ENCODE results near the gene ABHD11. TPM values are rescaled to one million over a fixed set of nuclear protein-coding genes. Genes with fewer than 3 reads are reported as not detected.

Gene ABHD11
- total RNA-seq, 4 donors from 2014 or later, result 3.2 to 9.4 (median 7.6) TPM

GRCh38 chr7:73698410-73698809, 40.2 kb downstream of the ABHD11 start:
- H3K4me3 ChIP-seq, result no peak overlapping the region
- in situ Hi-C loops (cut with MboI; ENCODE audit: low sequenced_read_pairs in 4 of 4) (no loop called here), intact Hi-C loops (cut with DNase I; ENCODE audit: low total_unique reads) (no loop called here)
- H3K36me3 ChIP-seq, result peaks cover 0 to 65% of the 10 kb centered on the region in 2 donors
- H3K9me3 ChIP-seq, result no peaks in the 10 kb centered on the region
- TF ChIP-seq POLR2A (IDR thresholded peaks at IDR 0.05) (no peak), CTCF (IDR thresholded peaks at IDR 0.05 in 4 of 5, conservative IDR thresholded peaks at IDR 0.05 in 1 of 5) (no peak)
- no peaks in the 10 kb centered on the region for H3K4me1 ChIP-seq
- H3K27me3 ChIP-seq, result no peaks in the 10 kb centered on the region
- H3K27ac ChIP-seq, result no peak overlapping the region
- ATAC-seq (no peak), DNase-seq (no peak)

GRCh38 chr7:73696372-73696771, 42.2 kb downstream of the ABHD11 start:
- in situ Hi-C loops (cut with MboI; ENCODE audit: low sequenced_read_pairs in 4 of 4) (no loop called here), intact Hi-C loops (cut with DNase I; ENCODE audit: low total_unique reads) (no loop called here)
- no peak for TF ChIP-seq CTCF (IDR thresholded peaks at IDR 0.05 in 4 of 5, conservative IDR thresholded peaks at IDR 0.05 in 1 of 5)
- no peak for TF ChIP-seq POLR2A (IDR thresholded peaks at IDR 0.05)
- H3K4me3 ChIP-seq, result no peak overlapping the region
- DNase-seq (no peak), ATAC-seq (no peak)
- no peaks in the 10 kb centered on the region for H3K27me3 ChIP-seq
- peaks cover 0 to 78% of the 10 kb centered on the region in 2 donors for H3K36me3 ChIP-seq
- H3K9me3 ChIP-seq, result no peaks in the 10 kb centered on the region
- no peak overlapping the region for H3K27ac ChIP-seq
- no peaks in the 10 kb centered on the region for H3K4me1 ChIP-seq

GRCh38 chr7:73690646-73691045, 48.0 kb downstream of the ABHD11 start:
- no peaks in the 10 kb centered on the region for H3K9me3 ChIP-seq
- H3K4me3 ChIP-seq, result no peak overlapping the region
- no peak for TF ChIP-seq POLR2A (IDR thresholded peaks at IDR 0.05)
- no peak for TF ChIP-seq CTCF (IDR thresholded peaks at IDR 0.05 in 4 of 5, conservative IDR thresholded peaks at IDR 0.05 in 1 of 5)
- no peak overlapping the region for H3K27ac ChIP-seq
- in situ Hi-C loops (cut with MboI; ENCODE audit: low sequenced_read_pairs in 4 of 4) (no loop called here), intact Hi-C loops (cut with DNase I; ENCODE audit: low total_unique reads) (no loop called here)
- H3K27me3 ChIP-seq, result no peaks in the 10 kb centered on the region
- H3K36me3 ChIP-seq, result peaks cover 0 to 88% of the 10 kb centered on the region in 2 donors
- DNase-seq, result no peak
- no peak for ATAC-seq
- no peaks in the 10 kb centered on the region for H3K4me1 ChIP-seq

- Histone ChIP-seq H3K27me3 (no peaks in the 10 kb centered on the region), H3K27ac (no peak overlapping the region), H3K4me3 (no peak overlapping the region), H3K9me3 (no peaks in the 10 kb centered on the region), H3K4me1 (peaks cover 0 to 6% of the 10 kb centered on the region in 2 donors), H3K36me3 (peaks cover 0 to 65% of the 10 kb centered on the region in 2 donors)
- no peak for DNase-seq
- intact Hi-C loops (cut with DNase I; ENCODE audit: low total_unique reads), result no loop called here
- in situ Hi-C loops (cut with MboI; ENCODE audit: low sequenced_read_pairs in 4 of 4), result no loop called here
- TF ChIP-seq CTCF (IDR thresholded peaks at IDR 0.05 in 4 of 5, conservative IDR thresholded peaks at IDR 0.05 in 1 of 5) (no peak), POLR2A (IDR thresholded peaks at IDR 0.05) (no peak)
- ATAC-seq, result no peak
Observed at GRCh38 chr7:73688288-73688687, 50.3 kb downstream of the ABHD11 start.

MicroRNAs encoded within 50 kb of the gene (microRNA counts, 767-probe panel; counts per million panel counts)
- microRNA hsa-miR-4284, result 356 to 448 counts per million in 2 donors

Small RNA genes within 50 kb of the gene (microRNA-seq; reads per million reads assigned to microRNA genes)
- 0 reads per million in 2 donors for gene MIR4284 (ENCODE audit: borderline replicate concordance in 2 of 2)

Other genes with a start within 250 kb of the ABHD11 start
- 10 to 100 TPM; 31.2 to 47.0 (median 42.0) TPM for gene BAZ1B, start 216.5 kb downstream of the ABHD11 start, total RNA-seq
- gene BCL7B, start 181.1 kb downstream of the ABHD11 start, total RNA-seq, result 100 to 1,000 TPM; 107 to 166 (median 119) TPM
- 10 to 100 TPM; 14.4 to 32.9 (median 22.0) TPM for gene TBL2, start 160.2 kb downstream of the ABHD11 start, total RNA-seq
- 100 to 1,000 TPM in 1 of 4 donors, 10 to 100 TPM in 1, 1 to 10 TPM in 2; 7.6 to 107 (median 29.2) TPM for gene MLXIPL, start 114.3 kb downstream of the ABHD11 start, total RNA-seq
- 1 to 10 TPM in 2 of 4 donors, under 1 TPM in 2; 0.64 to 2.5 (median 1.4) TPM for gene VPS37D, start 71.0 kb downstream of the ABHD11 start, total RNA-seq
- 10 to 100 TPM in 1 of 4 donors, 1 to 10 TPM in 3; 3.9 to 10.5 (median 5.6) TPM for gene DNAJC30, start 55.3 kb downstream of the ABHD11 start, total RNA-seq
- 100 to 1,000 TPM in 3 of 4 donors, 10 to 100 TPM in 1; 83.9 to 128 (median 114) TPM for gene BUD23, start 55.2 kb downstream of the ABHD11 start, total RNA-seq
- gene STX1A, start 19.1 kb downstream of the ABHD11 start, total RNA-seq, result 1 to 10 TPM in 3 of 4 donors, under 1 TPM in 1; 0.83 to 8.1 (median 3.2) TPM
- 1 to 10 TPM in 1 of 4 donors, not detected in 3; 5.0 TPM for gene CLDN3, start 31.5 kb upstream of the ABHD11 start, total RNA-seq
- 1 to 10 TPM in 1 of 4 donors, under 1 TPM in 3; 0.16 to 3.7 (median 0.42) TPM for gene CLDN4, start 92.2 kb upstream of the ABHD11 start, total RNA-seq
- 1 to 10 TPM in 1 of 4 donors, under 1 TPM in 3; 0.36 to 1.5 (median 0.53) TPM for gene METTL27, start 103.7 kb upstream of the ABHD11 start, total RNA-seq
- gene TMEM270, start 122.4 kb upstream of the ABHD11 start, total RNA-seq, result not detected